ENCODE results near the gene DSCAML1.

Gene DSCAML1

GRCh38 chr11:117580866-117581265 is 216.2 kb downstream of the DSCAML1 start:
- no peak for DNase-seq (ENCODE audit: low read depth)

- no peak for DNase-seq (ENCODE audit: low read depth)
These were observed 217.9 kb downstream of the DSCAML1 start for GRCh38 chr11:117579161-117579560.

GRCh38 chr11:117575856-117576255 is 221.2 kb downstream of the DSCAML1 start:
- no peak for DNase-seq (ENCODE audit: low read depth)

- DNase-seq (ENCODE audit: low read depth): no peak
These were observed 222.5 kb downstream of the DSCAML1 start for GRCh38 chr11:117574551-117574950.

- DNase-seq (ENCODE audit: low read depth): no peak
These were observed 223.7 kb downstream of the DSCAML1 start for GRCh38 chr11:117573326-117573725.

GRCh38 chr11:117572671-117573070 is 224.3 kb downstream of the DSCAML1 start:
- DNase-seq (ENCODE audit: low read depth): no peak

GRCh38 chr11:117572129-117572528 is 224.9 kb downstream of the DSCAML1 start:
- no peak for DNase-seq (ENCODE audit: low read depth)

GRCh38 chr11:117570701-117571100 is 226.3 kb downstream of the DSCAML1 start:
- DNase-seq (ENCODE audit: low read depth): no peak

GRCh38 chr11:117569911-117570310 is 227.1 kb downstream of the DSCAML1 start:
- no peak for DNase-seq (ENCODE audit: low read depth)

- no peak for DNase-seq (ENCODE audit: low read depth)
These were observed 231.3 kb downstream of the DSCAML1 start for GRCh38 chr11:117565709-117566108.

GRCh38 chr11:117564321-117564720 is 232.7 kb downstream of the DSCAML1 start:
- no peak for DNase-seq (ENCODE audit: low read depth)

GRCh38 chr11:117563556-117563955 is 233.5 kb downstream of the DSCAML1 start:
- DNase-seq (ENCODE audit: low read depth): no peak

GRCh38 chr11:117562136-117562535 is 234.9 kb downstream of the DSCAML1 start:
- no peak for DNase-seq (ENCODE audit: low read depth)

- DNase-seq (ENCODE audit: low read depth): no peak
These were observed 236.1 kb downstream of the DSCAML1 start for GRCh38 chr11:117560780-117561530.

- DNase-seq (ENCODE audit: low read depth): no peak
These were observed 237.3 kb downstream of the DSCAML1 start for GRCh38 chr11:117559698-117560097.

GRCh38 chr11:117557361-117557760 is 239.7 kb downstream of the DSCAML1 start:
- no peak for DNase-seq (ENCODE audit: low read depth)

- no peak for DNase-seq (ENCODE audit: low read depth)
These were observed 242.2 kb downstream of the DSCAML1 start for GRCh38 chr11:117554601-117555333.

GRCh38 chr11:117552626-117553025 is 244.4 kb downstream of the DSCAML1 start:
- no peak for DNase-seq (ENCODE audit: low read depth)

GRCh38 chr11:117551761-117552343 is 245.2 kb downstream of the DSCAML1 start:
- DNase-seq (ENCODE audit: low read depth): no peak

- DNase-seq (ENCODE audit: low read depth): no peak
These were observed 246.6 kb downstream of the DSCAML1 start for GRCh38 chr11:117550466-117550865.

GRCh38 chr11:117549417-117549816 is 247.6 kb downstream of the DSCAML1 start:
- no peak for DNase-seq (ENCODE audit: low read depth)

GRCh38 chr11:117548876-117549275 is 248.1 kb downstream of the DSCAML1 start:
- no peak for DNase-seq (ENCODE audit: low read depth)

- no peak for DNase-seq (ENCODE audit: low read depth)
These were observed 249.1 kb downstream of the DSCAML1 start for GRCh38 chr11:117547946-117548345.
